ENCODE results near the gene RPUSD1. TPM values are rescaled to one million over a fixed set of nuclear protein-coding genes. Genes with fewer than 3 reads are reported as not detected.

RPUSD1 gene
- total and polyA plus RNA-seq, 2 of the 13 experiments (the other 11 are each of a cell fraction or from before 2014, with no cell fraction given): 13.1 to 26.2 TPM

- 19% methylated on average over 12 of the region's 16 CpGs for WGBS (ENCODE audit: low lambda C conversion rate)
- ChIA-PET POLR2A (no interaction called here), CTCF (ENCODE audit: low intra/inter-chr PET ratio, low total read pairs) (no interaction called here)
- Histone ChIP-seq H3K27ac (ENCODE audit: extremely low read length, insufficient read depth, low read length) (no peak overlapping the region), H4K20me1 (ENCODE audit: insufficient read depth, low read length) (0 out of 2 replicates have a peak, but pooled peaks cover 2% of the 10 kb centered on the region), H3K4me3 (replicated peaks in 1 of 3; ENCODE audit: insufficient read depth in 1 of 3, low read depth in 2 of 3, low read length in 3 of 3) (no peak overlapping the region), H2AFZ (ENCODE audit: low read length) (no peak overlapping the region), H3K9ac (ENCODE audit: insufficient read depth, low read depth, low read length) (no peak overlapping the region), H3K9me3 (ENCODE audit: low read length) (no peaks in the 10 kb centered on the region), H3K4me2 (ENCODE audit: low read depth, low read length) (no peak overlapping the region), H3K4me1 (ENCODE audit: insufficient read depth, low read length) (no peaks in the 10 kb centered on the region), H3K79me2 (ENCODE audit: insufficient read depth, low read length) (no peaks in the 10 kb centered on the region), H3K27me3 (ENCODE audit: control insufficient read depth in 1 of 2, insufficient read depth in 2 of 2, low read length in 2 of 2) (peaks cover 15 to 71% of the 10 kb centered on the region in 2 experiments), H3K36me3 (replicated peaks in 1 of 2; ENCODE audit: control insufficient read depth in 1 of 2, insufficient read depth in 2 of 2, low read length in 2 of 2) (no peaks in the 10 kb centered on the region)
- BruUV-seq (replicated peaks): no TSS peak
- ATAC-seq (no peak), DNase-seq (ENCODE audit: low spot score) (no peak), FAIRE-seq (no peak)
- intact Hi-C loops (cut with micrococcal nuclease; ENCODE audit: unreplicated experiment) (no loop called here), in situ Hi-C loops (cut with HindIII; ENCODE audit: extremely low pct_ligation_motif_present, low pct_unique_long_range_greater_than_20kb) (no loop called here)
- TF ChIP-seq EZH2 (conservative IDR thresholded peaks at IDR 0.05; ENCODE audit: low read depth, low read length): 0 out of 2 replicates have a peak, but pooled peaks have one; percentile 37
- TF ChIP-seq ONECUT2 (CRISPR knock-in tag; IDR thresholded peaks at IDR 0.05): no peak
Observed at GRCh38 chr16:777826-778225, 10.4 kb downstream of the RPUSD1 start.

GRCh38 chr16:776824-777223 lies 11.4 kb downstream of the RPUSD1 start:
- Histone ChIP-seq H3K4me1 (ENCODE audit: insufficient read depth, low read length) (no peaks in the 10 kb centered on the region), H3K27me3 (ENCODE audit: control insufficient read depth in 1 of 2, insufficient read depth in 2 of 2, low read length in 2 of 2) (peaks cover 13 to 61% of the 10 kb centered on the region in 2 experiments), H2AFZ (ENCODE audit: low read length) (no peak overlapping the region), H3K9ac (ENCODE audit: insufficient read depth, low read depth, low read length) (no peak overlapping the region), H3K36me3 (replicated peaks in 1 of 2; ENCODE audit: control insufficient read depth in 1 of 2, insufficient read depth in 2 of 2, low read length in 2 of 2) (no peaks in the 10 kb centered on the region), H3K9me3 (ENCODE audit: low read length) (no peaks in the 10 kb centered on the region), H3K79me2 (ENCODE audit: insufficient read depth, low read length) (no peaks in the 10 kb centered on the region), H3K4me2 (ENCODE audit: low read depth, low read length) (no peak overlapping the region), H4K20me1 (ENCODE audit: insufficient read depth, low read length) (0 out of 2 replicates have a peak, but pooled peaks cover 2% of the 10 kb centered on the region), H3K4me3 (replicated peaks in 1 of 3; ENCODE audit: insufficient read depth in 1 of 3, low read depth in 2 of 3, low read length in 3 of 3) (no peak overlapping the region), H3K27ac (ENCODE audit: extremely low read length, insufficient read depth, low read length) (no peak overlapping the region)
- POLR2A ChIA-PET: no interaction called here
- in situ Hi-C loops (cut with HindIII; ENCODE audit: extremely low pct_ligation_motif_present, low pct_unique_long_range_greater_than_20kb): no loop called here
- intact Hi-C loops (cut with micrococcal nuclease; ENCODE audit: unreplicated experiment): no loop called here
- 38% methylated on average over 9 of the region's 9 CpGs for WGBS (ENCODE audit: low lambda C conversion rate)
- DNase-seq (ENCODE audit: low spot score) (no peak), FAIRE-seq (no peak), ATAC-seq (no peak)
- BruUV-seq (replicated peaks): no TSS peak
- CTCF ChIA-PET (ENCODE audit: low intra/inter-chr PET ratio, low total read pairs): no interaction called here
- TF ChIP-seq RAD51 (IDR thresholded peaks at IDR 0.05; ENCODE audit: borderline replicate concordance) (no peak), CREB3 (CRISPR knock-in tag; IDR thresholded peaks at IDR 0.05) (no peak), NR0B2 (CRISPR knock-in tag; IDR thresholded peaks at IDR 0.05) (no peak), TEF (CRISPR knock-in tag; IDR thresholded peaks at IDR 0.05) (no peak), ZNF589 (CRISPR knock-in tag; conservative IDR thresholded peaks at IDR 0.05) (no peak), AKAP8 (CRISPR knock-in tag; IDR thresholded peaks at IDR 0.05) (no peak), SUZ12 (IDR thresholded peaks at IDR 0.05; ENCODE audit: low read depth, low read length) (no peak), ZNF782 (CRISPR knock-in tag; IDR thresholded peaks at IDR 0.05; ENCODE audit: borderline replicate concordance) (no peak), HES4 (CRISPR knock-in tag; IDR thresholded peaks at IDR 0.05; ENCODE audit: borderline replicate concordance) (no peak), SRSF1 (optimal IDR thresholded peaks at IDR 0.05; ENCODE audit: low read depth, low read length) (no peak), ZNF33A (CRISPR knock-in tag; IDR thresholded peaks at IDR 0.05; ENCODE audit: borderline replicate concordance) (no peak), ATF7-NPFF (CRISPR knock-in tag; IDR thresholded peaks at IDR 0.05; ENCODE audit: low read depth) (no peak), SNAI1 (CRISPR knock-in tag; IDR thresholded peaks at IDR 0.05; ENCODE audit: borderline replicate concordance) (no peak)
